SK-N-MC (cell line): ENCODE data around the gene ITM2B.

Source experiments
- DNase-seq: peaks from one replicate; pipeline ENCODE4 v3.0.0-alpha.2; 2011; ENCODE audit warnings: low read depth, low spot score
- H3K27ac ChIP-seq: fragments of 200-600 bp; sonication (generic); 2 replicates; pipeline ENCODE4 v1.5.1; 2016; ENCODE audit warnings: mixed run types
- H3K36me3 ChIP-seq: fragments of 200-600 bp; sonication (generic); 2 replicates; pipeline ENCODE4 v1.6.1; 2017; ENCODE audit warnings: antibody characterized with exemption, low read length, mixed read lengths; ENCODE audit not compliant: insufficient read depth
- H3K4me3 ChIP-seq: fragments of 200-600 bp; sonication (generic); 2 replicates; pipeline ENCODE4 v1.5.1; 2016
- H3K9ac ChIP-seq: fragments of 200-600 bp; sonication (generic); 2 replicates; pipeline ENCODE4 v1.8.0; 2017; ENCODE audit warnings: mixed run types, mixed read lengths; ENCODE audit not compliant: insufficient read length
- H3K9me3 ChIP-seq: fragments of 200-600 bp; sonication (generic); 2 replicates; pipeline ENCODE4 v1.6.1; 2017; ENCODE audit warnings: low read depth, mild to moderate bottlenecking, antibody characterized with exemption, low read length, moderate library complexity, mixed read lengths
- EZH2 ChIP-seq: fragments of 200-600 bp; sonication (generic); IDR thresholded peaks from one replicate; pipeline ENCODE4 v1.6.1; 2017; ENCODE audit warnings: antibody characterized with exemption
- FOXP2 ChIP-seq: optimal IDR thresholded peaks from 2 replicates; pipeline ENCODE3; 2011; ENCODE audit warnings: mild to moderate bottlenecking, moderate library complexity; ENCODE audit not compliant: insufficient read depth; ENCODE audit errors: extremely low read length, control extremely low read depth
- POLR2AphosphoS5 ChIP-seq: IDR thresholded peaks from 2 replicates; pipeline ENCODE4 v1.6.1; 2012; ENCODE audit warnings: mild to moderate bottlenecking, low read depth, low read length, borderline replicate concordance

Gene ITM2B

GRCh38 chr13:48233046-48233888, at the start of gene ITM2B:
Gene ITM2B, plus strand, starts transcription at chr13:48233206. Its CDS starts 155 bp downstream, at chr13:48233361.
- H3K4me3 ChIP-seq, result peak within 1 kb of the TSS; percentile 96
- peak within 1 kb of the TSS; percentile 93 for H3K9ac ChIP-seq
- DNase-seq, result no peak
- H3K36me3 ChIP-seq, result no peaks in the 10 kb centered on the region
- TF ChIP-seq POLR2AphosphoS5 (peak; percentile 75), EZH2 (no peak), FOXP2 (no peak)
- peak within 1 kb of the TSS; percentile 94 for H3K27ac ChIP-seq
- H3K9me3 ChIP-seq, result no peaks in the 10 kb centered on the region

GRCh38 chr13:48184260-48184659, 48.7 kb upstream of the ITM2B start:
- TF ChIP-seq FOXP2, result no peak
- no peak for TF ChIP-seq EZH2

GRCh38 chr13:48185018-48185417, 48.0 kb upstream of the ITM2B start:
- Histone ChIP-seq H3K36me3 (no peaks in the 10 kb centered on the region), H3K9me3 (no peaks in the 10 kb centered on the region), H3K4me3 (no peak overlapping the region), H3K27ac (no peak overlapping the region), H3K9ac (no peak overlapping the region)
- TF ChIP-seq POLR2AphosphoS5 (no peak), FOXP2 (no peak), EZH2 (no peak)
- DNase-seq, result no peak

More at GRCh38 chr13:48184260-48184659, 48.7 kb upstream of the ITM2B start:
- Histone ChIP-seq H3K9me3 (no peaks in the 10 kb centered on the region), H3K27ac (no peak overlapping the region), H3K9ac (no peak overlapping the region), H3K4me3 (no peak overlapping the region), H3K36me3 (no peaks in the 10 kb centered on the region)
- no peak for DNase-seq

DNA sequence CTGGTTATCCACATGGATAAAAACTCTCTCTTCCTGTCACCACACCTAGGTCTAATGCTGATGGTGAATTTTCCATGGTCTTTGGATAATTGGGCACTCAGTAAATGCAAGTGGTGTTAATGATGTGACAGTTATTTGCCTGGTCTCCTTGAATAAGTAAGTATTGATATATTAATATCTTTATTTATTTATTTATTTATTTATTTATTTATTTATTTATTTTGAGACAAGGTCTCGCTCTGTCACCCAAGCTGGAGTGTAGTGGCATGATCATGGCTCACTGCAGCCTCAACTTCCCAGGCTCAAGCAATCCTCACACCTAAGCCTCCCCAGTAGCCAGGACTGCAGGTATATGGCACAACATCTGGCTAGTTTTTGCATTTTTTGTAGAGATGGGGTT, 46.3 kb upstream of the ITM2B start:
- Histone ChIP-seq H3K27ac (no peak overlapping the region), H3K4me3 (no peak overlapping the region), H3K9me3 (no peaks in the 10 kb centered on the region), H3K36me3 (no peaks in the 10 kb centered on the region), H3K9ac (no peak overlapping the region)
- TF ChIP-seq POLR2AphosphoS5, result no peak
- no peak for DNase-seq

- TF ChIP-seq FOXP2 (no peak), POLR2AphosphoS5 (no peak), EZH2 (no peak)
- Histone ChIP-seq H3K36me3 (no peaks in the 10 kb centered on the region), H3K27ac (no peak overlapping the region), H3K4me3 (no peak overlapping the region), H3K9ac (no peak overlapping the region), H3K9me3 (no peaks in the 10 kb centered on the region)
- DNase-seq, result no peak
These were observed 44.9 kb upstream of the ITM2B start for GRCh38 chr13:48188131-48188530.

DNA sequence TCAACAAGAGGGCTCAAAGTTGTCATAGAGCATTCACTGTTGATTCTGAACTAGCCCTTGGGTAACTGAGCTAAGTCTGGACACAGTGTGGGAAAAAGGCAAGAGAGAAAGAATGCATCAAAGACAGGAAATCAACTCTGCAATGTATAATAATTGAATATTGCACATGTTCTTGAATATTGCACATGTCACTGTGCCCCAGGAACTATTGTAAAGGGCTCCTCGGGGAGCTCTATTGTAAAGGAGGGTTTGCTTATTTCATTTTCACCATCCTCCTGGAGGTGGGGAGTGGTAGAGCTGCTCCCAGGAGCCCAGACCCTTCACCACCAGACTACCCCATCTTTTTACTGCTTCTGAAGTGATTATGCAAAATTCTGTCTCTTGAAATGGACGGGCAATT, 44.4 kb upstream of the ITM2B start:
- DNase-seq, result no peak
- Histone ChIP-seq H3K9me3 (no peaks in the 10 kb centered on the region), H3K36me3 (no peaks in the 10 kb centered on the region), H3K27ac (no peak overlapping the region), H3K9ac (no peak overlapping the region), H3K4me3 (no peak overlapping the region)
- TF ChIP-seq EZH2 (no peak), POLR2AphosphoS5 (no peak), FOXP2 (no peak)

DNA sequence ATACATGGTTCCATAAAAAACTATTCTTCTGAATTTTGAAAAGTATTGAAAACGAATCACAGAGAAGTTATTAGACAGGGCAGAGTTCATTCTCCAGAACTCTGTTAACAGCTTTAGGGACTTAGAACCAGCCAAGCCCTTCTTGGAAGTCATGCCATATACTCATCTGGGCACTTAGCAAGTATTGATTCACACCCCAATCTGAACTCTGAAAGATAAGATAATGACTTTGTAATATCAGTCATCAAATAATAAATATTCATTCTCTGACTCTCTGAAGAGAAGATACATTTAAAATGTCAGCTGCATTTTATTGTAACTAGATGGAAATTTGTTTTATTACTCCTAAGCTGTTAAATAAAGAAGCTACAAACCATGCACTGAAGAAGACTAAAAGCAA, 43.8 kb upstream of the ITM2B start:
- TF ChIP-seq EZH2, result no peak
- no peak for TF ChIP-seq FOXP2
- no peak for TF ChIP-seq POLR2AphosphoS5
- Histone ChIP-seq H3K4me3 (no peak overlapping the region), H3K27ac (no peak overlapping the region), H3K36me3 (no peaks in the 10 kb centered on the region), H3K9ac (no peak overlapping the region), H3K9me3 (no peaks in the 10 kb centered on the region)
- no peak for DNase-seq

DNA sequence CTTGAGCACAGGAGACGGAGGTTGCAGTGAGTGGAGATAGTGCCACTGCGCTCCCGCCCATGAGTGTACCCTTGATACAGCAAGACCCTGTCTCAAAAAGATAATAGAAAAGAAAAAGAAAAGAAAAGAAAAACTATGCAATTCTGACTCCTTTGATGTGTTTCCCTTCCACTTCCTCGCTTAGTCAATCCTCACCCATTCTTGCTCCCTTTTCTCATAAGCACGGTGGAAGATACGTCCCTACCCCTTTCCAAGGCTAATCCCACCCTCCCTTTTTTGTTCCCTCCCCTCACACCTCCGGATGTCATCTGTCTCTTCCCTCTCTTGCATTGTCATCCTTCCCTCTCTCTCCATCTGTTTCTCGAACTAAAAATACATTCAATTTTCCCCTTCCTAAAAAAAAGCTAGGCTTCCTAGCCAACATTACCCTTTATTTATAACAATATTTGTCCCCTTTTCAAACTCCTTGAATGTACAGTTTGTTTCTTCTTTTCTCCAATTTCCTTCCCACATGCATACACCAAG, 40.5 kb upstream of the ITM2B start:
- no peak for DNase-seq
- TF ChIP-seq EZH2 (no peak), FOXP2 (no peak), POLR2AphosphoS5 (no peak)
- H3K27ac ChIP-seq, result no peak overlapping the region
- no peak overlapping the region for H3K9ac ChIP-seq
- H3K4me3 ChIP-seq, result no peak overlapping the region
- H3K36me3 ChIP-seq, result no peaks in the 10 kb centered on the region
- no peaks in the 10 kb centered on the region for H3K9me3 ChIP-seq
